Activated CD4-positive, alpha-beta memory T cell treated with anti-CD3 and anti-CD28 coated beads for 36 hours (primary cell): ENCODE data around the gene ROBO4. TPM values are rescaled to one million over a fixed set of nuclear protein-coding genes. Genes with fewer than 3 reads are reported as not detected.

Experiments
- CTCF ChIA-PET: fragments of 350-600 bp; sonication (Branson Sonifier 250); formaldehyde crosslinking; loops from one replicate; lab custom pipeline; 2021; ENCODE audit warnings: antibody characterized with exemption, inconsistent platforms; lab: Charles Lee
- POLR2A ChIA-PET: fragments of 350-600 bp; sonication (Branson Sonifier 250); formaldehyde crosslinking; loops from one replicate; lab custom pipeline; 2021; ENCODE audit warnings: antibody characterized with exemption; lab: Charles Lee
- DNase-seq: peaks from one replicate; pipeline ENCODE4 v3.0.0-alpha.2; 2020
- H3K27ac Mint-ChIP-seq: one replicate; pipeline ENCODE4 v1.8.0; 2021; ENCODE audit warnings: mixed read lengths
- H3K27me3 Mint-ChIP-seq: one replicate; pipeline ENCODE4 v1.8.0; 2021; ENCODE audit warnings: mixed read lengths
- H3K36me3 Mint-ChIP-seq: one replicate; pipeline ENCODE4 v1.8.0; 2021; ENCODE audit warnings: mixed read lengths
- H3K4me1 Mint-ChIP-seq: one replicate; pipeline ENCODE4 v1.8.0; 2021; ENCODE audit warnings: low read depth, mixed read lengths
- H3K4me3 Mint-ChIP-seq: one replicate; pipeline ENCODE4 v1.8.0; 2021; ENCODE audit warnings: mild to moderate bottlenecking, mixed read lengths
- H3K9me3 Mint-ChIP-seq: one replicate; pipeline ENCODE4 v1.8.0; 2021; ENCODE audit warnings: mixed read lengths
- intact Hi-C: fragments of 100-400 bp; cut with micrococcal nuclease; formaldehyde crosslinking; loops from one replicate; pipeline ENCODE4 v1.15.1; 2023
- total RNA-seq, 2 experiments: library from RNA; stranded (reverse); gene quantifications; one replicate each; pipeline ENCODE4 v1.2.3, GENCODE V29; 2021

ROBO4 gene
- total RNA-seq, 2 experiments from 2014 or later: not detected

- POLR2A ChIA-PET: interaction anchor here (0.7 to 1.1 kb wide), 2 partner anchors 39 to 333 kb away, joined by 3 to 5 read pairs; no protein-coding TSS in a partner anchor
- Mint-ChIP-seq H3K27me3 (peaks cover 49% of the 10 kb centered on the region), H3K4me3 (no peak overlapping the region), H3K27ac (no peak overlapping the region), H3K4me1 (peaks cover 9% of the 10 kb centered on the region), H3K36me3 (no peaks in the 10 kb centered on the region), H3K9me3 (no peaks in the 10 kb centered on the region)
- intact Hi-C loops: loop anchor here (1.0 to 10.0 kb wide), 8 partner anchors 29 to 433 kb away; partner anchors contain the start of genes ESAM and TBRG1
- CTCF ChIA-PET: interaction anchor here (0.6 to 5.0 kb wide), 22 partner anchors 9 to 1265 kb away, joined by 3 to 85 read pairs (median 4); partner anchors contain the start of genes ESAM, MSANTD2, ROBO3 and SIAE
- DNase-seq: no peak
These were observed 60.2 kb downstream of the ROBO4 start for GRCh38 chr11:124837491-124837856.

- ChIA-PET POLR2A (interaction anchor here (1.1 kb wide), 1 partner anchor 35 kb away, joined by 3 read pairs; no protein-coding TSS in a partner anchor), CTCF (interaction anchor here (0.8 to 5.0 kb wide), 16 partner anchors 30 to 419 kb away, joined by 3 to 85 read pairs (median 6); partner anchors contain the start of genes ESAM, MSANTD2, ROBO3 and SIAE)
- Mint-ChIP-seq H3K4me1 (peaks cover 9% of the 10 kb centered on the region), H3K27me3 (peaks cover 35% of the 10 kb centered on the region), H3K9me3 (no peaks in the 10 kb centered on the region), H3K27ac (no peak overlapping the region), H3K4me3 (no peak overlapping the region), H3K36me3 (no peaks in the 10 kb centered on the region)
- intact Hi-C loops: loop anchor here (2.0 to 10.0 kb wide), 2 partner anchors 73 to 431 kb away; partner anchors contain the start of gene ESAM
- DNase-seq: no peak
These were observed 61.7 kb downstream of the ROBO4 start for GRCh38 chr11:124835918-124836317.

- DNase-seq: no peak
- peaks cover 4% of the 10 kb centered on the region for H3K4me1 Mint-ChIP-seq
- H3K27ac Mint-ChIP-seq: no peak overlapping the region
- no peak overlapping the region for H3K4me3 Mint-ChIP-seq
- peaks cover 24% of the 10 kb centered on the region for H3K27me3 Mint-ChIP-seq
- intact Hi-C loops: loop anchor here (10.0 kb wide), 1 partner anchor 430 kb away; no protein-coding TSS in a partner anchor
- ChIA-PET POLR2A (interaction anchor here (0.6 kb wide), 1 partner anchor 33 kb away, joined by 4 read pairs; no protein-coding TSS in a partner anchor), CTCF (interaction anchor here (1.2 to 3.8 kb wide), 4 partner anchors 72 to 249 kb away, joined by 3 to 14 read pairs (median 6); no protein-coding TSS in a partner anchor)
- H3K9me3 Mint-ChIP-seq: no peaks in the 10 kb centered on the region
- no peaks in the 10 kb centered on the region for H3K36me3 Mint-ChIP-seq
These were observed 63.0 kb downstream of the ROBO4 start for GRCh38 chr11:124834526-124835180.

Other genes starting within 250 kb of the ROBO4 start
- gene SIAE, start 224.1 kb downstream of the ROBO4 start, total RNA-seq: 10 to 100 TPM; 11.8 to 12.1 TPM
- 1 to 10 TPM; 5.0 to 6.7 TPM for gene SPA17, start 224.0 kb downstream of the ROBO4 start, total RNA-seq
- 10 to 100 TPM; 15.3 to 17.0 TPM for gene NRGN, start 157.9 kb downstream of the ROBO4 start, total RNA-seq
- gene VSIG2, start 145.6 kb downstream of the ROBO4 start, total RNA-seq: under 1 TPM; 0.31 to 0.34 TPM
- gene ESAM, start 135.6 kb downstream of the ROBO4 start, total RNA-seq: under 1 TPM; 0.64 to 0.75 TPM
- gene MSANTD2, start 97.5 kb downstream of the ROBO4 start, total RNA-seq: 1 to 10 TPM; 6.1 to 6.4 TPM
- gene ROBO3, start 32.4 kb downstream of the ROBO4 start, total RNA-seq: 10 to 100 TPM in 1 of 2 experiments, 1 to 10 TPM in 1; 9.0 to 10.4 TPM
- not detected for gene HEPN1, start 21.4 kb upstream of the ROBO4 start, total RNA-seq
- gene HEPACAM, start 38.2 kb upstream of the ROBO4 start, total RNA-seq: not detected
- gene CCDC15, start 56.3 kb upstream of the ROBO4 start, total RNA-seq: 1 to 10 TPM; 5.6 to 6.4 TPM
- under 1 TPM; 0.46 to 0.93 TPM for gene SLC37A2, start 165.4 kb upstream of the ROBO4 start, total RNA-seq
- gene TMEM218, start 213.8 kb upstream of the ROBO4 start, total RNA-seq: 10 to 100 TPM; 12.8 to 14.8 TPM